ENCODE results near the gene ZNF837.
"Not testable (repeated sequence)": the region's sequence is repeated elsewhere in the genome, so short reads cannot be mapped to it uniquely, and the experiment has no call there.

GRCh38 chr19:58348080-58348479 lies 32.8 kb downstream of the ZNF837 start:
- not testable (repeated sequence) for TF ChIP-seq POLR2A (IDR thresholded peaks at IDR 0.05; ENCODE audit: low read length); GATA1 (IDR thresholded peaks at IDR 0.05; ENCODE audit: low read depth, low read length)
